ENCODE data around the gene DCBLD1.
A peak's percentile ranks its signal among the peaks of the same experiment; 100 is the strongest.
"Not testable (repeated sequence)": the region's sequence is repeated elsewhere in the genome, so short reads cannot be mapped to it uniquely, and the experiment has no call there.

DCBLD1 gene

DNA sequence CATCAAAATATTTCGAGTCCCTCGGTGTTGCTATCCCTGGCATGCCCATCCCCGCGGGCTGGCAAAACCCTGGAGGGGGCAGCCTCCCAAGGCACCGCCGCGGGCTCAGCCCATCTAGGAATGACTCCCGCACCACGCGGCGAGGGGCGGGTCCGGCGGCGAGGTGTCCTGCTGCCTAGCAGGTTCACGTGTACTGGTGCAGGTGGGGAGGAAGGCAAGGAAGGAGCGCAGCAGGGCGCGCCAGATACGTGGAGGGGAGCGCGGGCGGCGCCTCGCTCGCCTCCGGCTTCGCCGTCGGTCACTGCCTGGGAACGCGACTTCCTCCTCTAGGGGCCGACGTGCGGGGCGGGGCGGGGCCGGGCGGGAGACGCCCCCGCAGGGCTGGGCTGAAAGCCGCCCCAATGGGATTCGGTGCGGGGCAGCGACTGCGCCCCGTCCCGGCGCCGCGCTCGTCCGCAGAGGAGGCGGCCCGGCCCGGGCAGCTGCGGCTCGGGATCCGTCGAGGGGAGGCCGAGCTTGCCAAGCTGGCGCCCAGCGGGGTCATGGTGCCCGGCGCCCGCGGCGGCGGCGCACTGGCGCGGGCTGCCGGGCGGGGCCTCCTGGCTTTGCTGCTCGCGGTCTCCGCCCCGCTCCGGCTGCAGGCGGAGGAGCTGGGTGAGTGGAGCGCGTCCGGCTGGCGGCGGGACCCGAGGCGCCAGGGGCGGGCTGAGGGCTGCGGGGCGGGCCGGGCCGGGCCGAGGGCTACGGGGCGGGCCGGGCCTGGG, at the start of gene DCBLD1:
Gene DCBLD1 (plus strand): TSS at position 435 of the 764 bp plus-strand sequence. CDS start 108 bp downstream, at position 543.
- DNase-seq = peak; percentile 83

DNA sequence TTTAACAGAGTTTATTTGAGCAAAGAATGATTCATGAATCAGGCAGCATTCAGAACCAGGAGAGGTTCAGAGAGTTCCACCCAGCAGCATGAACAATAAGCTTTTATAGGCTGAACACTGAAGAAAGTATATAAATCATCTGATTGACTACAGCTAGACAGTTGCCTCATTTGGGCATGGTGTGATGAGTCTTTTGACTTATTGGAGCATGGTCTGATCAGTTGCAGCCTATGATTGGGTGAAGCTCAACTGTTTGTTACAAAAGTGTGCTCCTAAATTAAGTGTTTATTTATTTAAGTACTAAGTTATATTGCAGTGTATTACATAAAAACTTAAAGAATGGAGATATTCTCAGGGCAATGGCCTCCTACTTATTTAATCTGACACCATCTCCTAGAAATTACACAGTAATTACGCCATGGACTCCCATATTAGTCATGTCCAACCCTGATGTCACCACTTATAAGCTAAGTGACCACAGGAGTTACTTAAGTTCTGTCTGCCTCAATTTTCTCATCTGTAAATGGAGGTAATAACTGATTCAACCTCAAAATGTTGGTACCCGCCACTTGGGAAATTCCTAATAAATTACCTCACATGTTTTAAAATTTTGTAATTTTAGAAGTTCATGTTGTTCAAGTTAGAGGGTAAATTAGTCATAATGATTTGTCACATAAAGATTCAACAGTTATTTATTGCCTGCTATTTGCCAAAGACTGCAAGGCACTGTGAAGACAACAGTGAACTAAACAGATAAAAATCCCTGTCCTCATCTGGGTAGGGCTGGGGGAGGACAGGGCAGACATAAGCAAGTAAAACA, 41.6 kb upstream of the DCBLD1 start:
- no peak for DNase-seq

DNA sequence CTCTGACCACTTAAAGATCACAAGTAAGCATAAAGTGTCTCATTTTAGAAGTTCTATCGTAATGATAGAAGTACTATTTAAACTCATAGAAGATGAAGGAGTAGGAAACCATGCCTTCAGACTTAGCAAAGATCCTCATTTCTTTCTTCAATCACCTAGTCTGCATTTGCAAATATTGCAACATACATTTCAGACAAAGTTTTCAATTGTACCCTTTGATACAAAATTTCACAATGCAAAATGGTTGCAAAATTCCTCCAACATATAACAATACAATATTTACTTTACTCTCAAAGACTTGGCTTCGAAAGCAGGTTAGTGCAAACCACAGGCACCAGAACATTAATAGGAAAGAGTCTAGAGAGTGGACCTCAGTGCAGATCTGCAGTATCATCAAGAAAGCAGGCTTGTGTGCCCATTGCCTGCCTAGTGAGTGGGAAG, 40.6 kb upstream of the DCBLD1 start:
- no peak for DNase-seq

DNA sequence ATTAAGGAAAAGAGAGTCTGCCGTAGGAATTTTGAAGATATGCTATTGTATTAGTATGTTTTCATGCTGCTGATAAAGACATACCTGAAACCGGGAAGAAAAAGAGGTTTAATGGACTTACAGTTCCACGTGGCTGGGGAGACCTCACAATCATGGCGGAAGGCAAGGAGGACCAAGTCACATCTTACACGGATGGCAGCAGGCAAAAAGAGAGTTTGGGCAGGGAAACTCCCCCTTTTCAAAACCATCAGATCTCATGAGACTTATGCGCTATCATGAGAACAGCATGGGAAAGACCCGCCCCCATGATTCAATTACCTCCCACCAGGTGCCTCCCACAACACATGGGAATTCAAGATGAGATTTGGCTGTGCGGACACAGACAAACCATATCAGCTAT, 40.2 kb upstream of the DCBLD1 start:
- not testable (repeated sequence) for DNase-seq

DNA sequence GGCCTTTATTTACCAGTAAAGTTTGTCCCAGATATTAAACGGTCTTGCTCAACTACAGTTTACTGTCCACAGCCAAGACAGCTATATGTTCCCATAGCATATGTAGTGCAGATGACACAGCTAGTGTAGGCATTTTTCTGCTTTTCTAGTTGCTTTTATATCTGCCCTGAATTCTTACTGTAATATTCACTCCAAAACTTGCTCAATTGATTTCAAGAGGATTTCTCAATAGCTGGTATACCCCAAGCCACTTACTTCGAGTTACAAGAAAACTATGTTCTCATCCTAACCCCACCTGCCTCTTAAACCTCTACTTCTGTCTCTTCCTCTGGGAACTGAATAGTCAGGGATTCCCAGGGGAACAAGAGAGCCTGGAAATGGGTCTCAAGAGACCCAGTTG, 37.9 kb upstream of the DCBLD1 start:
- no peak for DNase-seq

DNA sequence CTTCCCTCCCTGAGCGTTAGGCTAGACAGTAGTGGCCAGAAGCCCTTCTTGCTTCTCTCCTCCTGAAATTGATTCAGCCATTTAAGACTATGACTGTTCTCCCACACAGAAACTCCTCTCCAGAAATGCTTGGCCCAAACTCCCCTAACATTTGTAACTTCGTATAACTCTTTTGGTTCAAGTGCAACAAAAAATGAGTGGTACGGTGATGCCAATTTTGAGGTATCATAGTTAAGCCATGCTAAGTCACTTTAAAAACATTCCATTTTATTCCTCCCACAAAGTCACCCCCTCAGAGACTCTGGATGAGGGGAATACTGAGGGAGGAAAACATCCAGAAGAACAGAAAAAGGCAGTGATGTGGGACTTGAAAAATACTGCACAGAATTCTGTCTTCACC, 35.6 kb upstream of the DCBLD1 start:
- DNase-seq = no peak

DNA sequence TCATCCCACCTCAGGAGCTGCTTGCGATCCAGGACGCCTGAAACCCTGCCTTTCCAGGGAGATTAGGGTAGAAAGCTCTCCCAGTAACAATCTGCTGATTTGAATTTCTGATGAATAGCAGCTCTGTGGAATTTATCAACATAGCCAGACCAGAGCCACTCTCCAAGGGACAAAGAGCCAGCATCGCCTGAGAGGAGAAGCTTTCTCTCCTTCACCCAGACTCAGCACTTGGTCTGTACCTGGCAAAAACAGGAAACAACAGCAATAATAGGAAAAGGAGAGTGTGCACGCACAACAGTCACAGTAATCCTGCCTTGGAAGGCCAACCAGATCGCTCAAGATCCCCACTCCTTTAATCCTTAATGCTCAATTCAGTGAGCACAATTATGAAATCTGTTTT, 34.5 kb upstream of the DCBLD1 start:
- no peak for DNase-seq

DNA sequence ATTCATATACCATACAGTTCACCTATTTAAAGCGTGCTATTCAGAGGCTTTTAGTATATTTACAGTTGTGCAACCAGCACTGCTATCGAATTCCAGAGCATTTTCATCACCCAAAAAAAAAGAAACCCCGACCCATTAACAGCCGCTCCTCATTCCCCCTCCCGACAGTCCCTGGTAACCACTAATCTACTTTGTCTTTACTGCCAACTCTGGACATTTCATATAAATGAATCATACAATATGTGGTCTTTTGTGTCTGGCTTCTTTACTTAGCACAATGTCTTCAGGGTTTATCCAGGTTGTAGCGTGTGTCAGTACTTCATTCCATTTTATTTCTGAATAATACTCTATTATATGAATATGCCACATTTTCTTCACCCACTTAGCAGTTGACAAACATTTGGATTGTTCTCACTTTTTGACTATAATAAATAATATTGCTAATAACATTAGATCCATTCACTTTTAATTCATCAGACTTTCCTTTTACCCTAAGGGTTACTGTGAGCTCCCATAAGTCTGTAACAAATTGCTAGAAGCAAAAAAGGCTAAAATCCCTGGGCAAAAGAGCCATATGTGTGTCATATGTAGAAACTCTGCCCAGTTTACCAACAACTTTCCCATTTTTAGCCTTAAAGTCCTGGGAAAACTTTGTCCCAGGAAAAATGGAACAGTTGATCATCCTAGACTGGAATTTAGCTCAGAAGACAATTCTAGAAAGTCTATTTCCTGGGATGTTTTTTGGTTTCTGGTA, 33.6 kb upstream of the DCBLD1 start:
- no peak for DNase-seq

DNA sequence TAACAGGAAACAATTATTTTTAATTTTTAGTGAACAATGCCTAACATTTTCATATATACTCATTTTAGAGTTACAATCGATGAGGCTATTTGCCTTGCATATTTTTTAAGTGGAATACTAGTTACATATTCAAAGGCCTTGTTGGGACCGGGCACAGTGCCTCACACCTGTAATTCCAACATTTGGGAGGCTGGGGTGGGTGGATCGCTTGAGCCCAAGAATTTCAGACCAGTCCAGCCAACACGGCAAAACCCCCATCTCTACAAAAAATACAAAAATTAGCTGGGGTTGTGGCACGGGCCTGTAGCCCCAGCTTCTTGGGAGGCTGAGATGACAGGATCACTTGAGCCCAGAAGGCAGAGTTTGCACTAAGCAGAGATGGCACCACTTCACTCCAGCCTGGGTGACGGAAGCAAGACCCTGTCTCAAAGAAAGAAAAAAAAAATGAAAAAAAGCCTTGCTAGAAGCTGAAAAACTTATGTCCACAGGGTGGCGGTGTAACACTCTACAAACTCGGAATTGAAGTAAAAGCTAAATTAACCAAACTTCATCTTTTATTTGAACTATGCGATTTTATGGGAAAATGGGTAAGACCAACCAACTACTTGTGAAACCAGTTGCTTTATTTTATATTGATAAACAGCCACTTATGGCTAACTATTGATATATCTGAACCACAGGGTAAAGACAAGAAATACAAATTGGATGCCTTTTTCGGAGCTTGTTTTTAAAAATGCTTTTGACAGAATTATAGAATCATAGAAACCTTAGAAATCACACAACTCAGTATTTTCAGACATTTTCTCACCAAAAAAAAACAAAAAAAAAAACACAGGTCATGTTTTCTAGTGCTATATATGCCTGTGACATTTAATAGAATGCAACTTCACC, 32.7 kb upstream of the DCBLD1 start:
- DNase-seq = peak; percentile 40

DNA sequence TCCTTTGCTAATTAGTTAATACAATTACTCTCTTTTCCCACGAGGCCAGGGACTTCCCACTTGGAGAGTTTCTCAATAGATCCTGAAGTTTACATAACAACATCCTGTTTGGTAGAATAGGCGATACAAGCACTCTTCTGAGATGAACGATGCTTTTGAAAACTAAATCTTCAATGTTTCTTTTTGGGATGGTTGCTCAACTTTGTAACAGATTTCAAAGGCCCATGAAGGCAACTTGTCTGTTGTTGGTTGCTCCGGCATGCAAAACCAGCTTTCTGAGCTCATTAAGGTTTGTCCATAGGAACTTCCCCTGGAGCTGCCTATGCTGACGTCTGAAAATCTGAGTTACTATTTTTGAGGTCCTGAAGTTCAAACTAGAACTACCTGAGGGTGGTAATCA, 30.8 kb upstream of the DCBLD1 start:
- DNase-seq = no peak

DNA sequence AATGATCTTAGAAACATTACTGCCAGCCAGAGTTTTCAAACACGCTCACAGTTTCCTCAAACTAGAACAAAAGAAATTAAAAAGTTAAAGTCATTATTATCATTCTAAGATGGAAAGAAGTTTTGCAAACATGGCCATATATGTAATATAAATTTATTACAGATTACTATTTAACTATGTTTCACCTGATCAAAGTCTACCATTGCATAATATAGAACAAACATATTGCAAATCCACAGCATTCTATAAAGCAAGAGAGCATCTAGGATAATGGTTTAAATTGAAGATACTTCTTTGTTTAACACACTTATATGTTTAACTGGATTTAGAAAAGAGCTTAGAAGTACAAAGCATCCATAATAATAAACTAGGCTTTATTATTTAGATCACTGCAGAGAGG, 26.2 kb upstream of the DCBLD1 start:
- no peak for DNase-seq

DNA sequence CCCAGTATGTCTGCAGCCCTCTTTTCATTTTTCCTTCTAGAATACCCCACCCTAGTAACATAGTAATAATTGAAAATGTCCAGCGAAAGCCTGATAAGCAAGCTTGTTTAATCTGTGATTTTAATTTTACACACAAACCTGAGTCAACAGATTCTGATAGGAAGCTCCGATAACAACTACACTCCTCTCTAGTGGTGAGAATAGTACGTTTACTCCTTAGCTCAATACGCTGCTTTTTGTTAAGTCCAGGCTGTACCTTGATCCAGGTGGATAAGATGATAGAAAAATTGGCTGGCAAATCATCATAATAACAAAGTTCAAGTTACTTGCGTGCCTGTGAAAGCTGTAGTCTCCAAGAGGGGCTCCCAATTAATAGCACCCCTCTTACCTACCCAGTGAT, 25.5 kb upstream of the DCBLD1 start:
- no peak for DNase-seq

DNA sequence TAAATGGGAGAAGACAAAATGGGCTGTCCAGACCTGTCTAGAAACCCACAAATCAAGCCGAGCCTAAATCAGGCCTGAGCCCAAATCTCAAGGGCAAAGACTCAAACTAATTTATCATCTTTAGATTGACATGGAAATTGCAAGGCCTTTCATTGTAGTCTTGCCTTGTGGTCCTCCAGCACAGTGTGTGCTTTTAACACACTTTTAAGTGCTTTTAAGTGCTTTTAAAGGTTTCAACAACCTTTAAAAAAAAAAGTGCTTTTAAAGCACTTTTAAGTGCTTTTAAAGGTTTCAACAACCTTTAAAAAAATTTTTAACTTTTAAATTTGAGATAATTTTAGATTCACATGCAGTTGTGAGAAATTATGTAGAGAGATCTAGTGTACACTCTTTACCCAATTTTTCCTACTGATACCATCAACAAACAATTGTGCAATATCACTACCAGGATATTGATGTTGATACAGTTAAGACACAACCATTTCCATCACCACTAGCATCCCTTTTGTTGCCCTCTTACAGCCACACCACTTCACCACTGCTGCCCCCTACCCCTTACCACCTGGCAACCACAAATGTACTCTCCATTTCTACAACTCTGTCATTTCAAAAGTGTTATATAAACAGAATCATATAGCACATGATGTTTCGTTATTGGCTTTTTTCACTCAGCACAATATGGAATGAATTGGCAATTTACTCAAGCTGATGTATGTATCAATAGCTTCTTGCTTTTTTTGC, 23.1 kb upstream of the DCBLD1 start:
- DNase-seq = no peak

DNA sequence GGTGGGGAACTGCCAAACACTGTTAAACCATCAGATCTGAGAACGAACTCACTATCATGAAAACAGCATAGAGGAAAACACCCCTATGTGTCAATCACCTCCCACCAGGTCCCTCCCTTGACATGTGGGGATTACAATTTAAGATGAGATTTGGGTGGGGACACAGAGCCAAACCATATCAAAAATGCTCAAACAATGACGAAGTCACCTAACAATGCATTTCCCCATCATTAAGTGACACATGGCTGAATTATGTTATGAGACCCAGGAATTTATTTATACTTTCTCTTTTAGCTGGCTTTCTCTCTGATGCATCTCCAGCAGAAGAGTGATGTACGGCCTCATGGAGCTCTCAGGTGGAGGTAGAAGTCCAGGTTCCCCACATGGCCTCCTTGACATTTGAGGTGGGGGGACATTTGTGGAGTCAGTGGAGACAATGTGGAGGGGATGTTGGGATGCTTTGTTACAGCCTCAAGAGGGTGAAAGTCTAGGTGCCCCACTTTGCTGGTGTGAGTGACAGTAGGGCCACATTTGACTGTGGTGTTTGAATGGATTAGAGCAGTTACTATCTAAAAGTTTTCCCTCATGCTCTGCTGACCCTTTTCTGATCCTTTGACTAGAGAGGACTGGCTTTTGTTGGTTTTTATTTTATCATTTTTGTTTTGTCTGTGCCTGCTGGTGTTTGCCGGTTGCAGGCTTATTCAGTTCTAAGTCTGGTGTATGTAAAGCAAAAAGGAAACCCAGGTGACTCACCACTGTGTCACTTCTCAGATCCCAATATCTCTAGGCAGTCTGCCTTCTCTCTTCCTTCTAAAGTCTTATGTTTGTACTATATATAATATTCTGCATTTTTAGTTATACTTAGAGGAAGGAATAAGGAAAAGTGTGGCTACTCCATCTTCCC, 18.5 kb upstream of the DCBLD1 start:
- DNase-seq = no peak

DNA sequence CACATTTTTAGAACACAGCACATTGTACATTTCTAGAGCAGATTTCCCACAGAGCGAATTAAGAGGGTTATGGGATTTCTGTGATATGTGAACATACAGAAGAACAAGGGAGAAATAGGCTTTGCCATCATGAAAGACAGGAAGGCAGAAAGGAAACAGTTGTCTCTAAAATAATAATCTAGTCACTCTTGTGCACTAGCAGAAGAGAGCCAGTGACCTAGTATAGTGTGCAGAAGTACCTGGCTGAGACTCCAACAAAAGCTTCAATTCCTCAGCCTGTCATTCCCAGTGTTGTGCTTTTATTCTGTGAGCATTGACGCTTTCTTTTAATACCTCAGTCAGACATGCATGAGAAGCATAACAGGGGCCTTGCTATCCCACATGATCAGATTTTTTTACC, 17.8 kb upstream of the DCBLD1 start:
- DNase-seq = no peak

DNA sequence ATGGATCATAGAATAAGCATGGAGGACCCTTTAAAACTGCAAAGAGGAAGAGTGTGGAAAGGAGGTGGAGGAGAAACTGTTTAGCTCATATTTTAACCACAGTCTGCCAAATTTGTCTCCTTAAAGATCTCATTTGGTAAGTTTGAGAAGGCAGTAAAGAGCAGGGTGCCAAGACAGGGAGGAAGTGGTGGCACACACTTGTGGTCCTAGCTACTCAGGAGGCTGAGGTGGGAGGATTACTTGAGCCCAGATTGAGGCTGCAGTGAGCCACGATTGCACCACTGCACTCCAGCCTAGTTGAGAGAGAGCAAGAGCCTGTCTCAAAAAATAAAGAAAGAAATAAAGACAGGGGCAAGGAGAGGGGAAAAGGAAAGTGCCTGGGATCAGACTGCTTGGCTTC, 16.8 kb upstream of the DCBLD1 start:
- no peak for DNase-seq

DNA sequence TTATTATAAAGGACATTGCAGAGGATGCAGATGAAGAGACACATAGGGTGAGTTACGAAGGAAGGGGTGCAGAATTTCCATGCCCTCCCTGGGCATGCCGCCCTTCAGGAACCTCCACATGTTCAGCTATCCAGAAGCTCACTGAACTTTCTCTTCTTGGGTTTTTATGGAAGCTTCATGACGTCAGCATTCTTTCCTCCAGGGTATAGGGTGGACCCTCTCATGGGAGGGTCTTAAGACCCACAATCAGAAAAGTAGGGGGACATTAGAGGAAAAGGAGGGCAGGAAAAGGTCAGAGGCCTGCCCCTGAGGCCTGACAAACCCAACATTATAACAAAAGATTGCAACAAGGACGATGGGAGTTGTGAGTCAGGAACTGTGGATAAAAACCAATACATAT, 14.6 kb upstream of the DCBLD1 start:
- DNase-seq = no peak

DNA sequence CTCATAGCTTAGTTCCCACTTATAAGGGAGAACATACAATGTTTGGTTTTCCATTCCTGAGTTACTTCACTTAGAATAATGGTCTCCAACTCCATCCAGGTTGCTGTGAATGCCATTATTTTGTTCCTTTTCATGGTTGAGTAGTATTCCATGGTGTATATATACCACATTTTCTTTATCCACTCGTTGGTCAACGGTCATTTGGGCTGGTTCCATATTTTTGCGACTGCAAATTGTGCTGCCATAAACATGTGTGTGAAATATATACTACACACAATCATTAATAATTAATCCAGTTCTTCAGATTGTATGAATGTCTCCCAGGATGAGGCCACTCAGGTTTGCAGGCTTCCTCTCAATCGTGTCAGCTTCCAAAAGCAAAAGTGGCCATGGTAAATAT, 13.9 kb upstream of the DCBLD1 start:
- DNase-seq = not testable (repeated sequence)

DNA sequence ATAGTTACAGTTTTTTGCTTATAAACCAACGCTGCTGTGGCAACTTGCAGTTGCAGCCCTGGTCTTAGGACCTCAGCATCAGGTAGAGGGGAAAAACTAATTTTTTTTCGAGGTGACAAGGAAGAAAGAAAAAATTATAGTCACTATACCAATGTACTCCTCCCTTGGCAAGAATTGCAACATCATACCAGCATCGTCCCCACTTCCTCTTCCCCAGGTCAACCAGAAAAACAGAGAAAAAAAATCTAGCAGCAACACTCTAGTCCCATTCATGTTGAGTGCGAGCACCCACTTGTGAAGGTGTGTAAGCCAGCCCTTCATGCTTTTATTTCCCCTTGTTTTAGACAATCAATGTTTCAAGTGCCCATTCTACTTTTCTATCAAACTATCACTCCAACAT, 13.1 kb upstream of the DCBLD1 start:
- no peak for DNase-seq

DNA sequence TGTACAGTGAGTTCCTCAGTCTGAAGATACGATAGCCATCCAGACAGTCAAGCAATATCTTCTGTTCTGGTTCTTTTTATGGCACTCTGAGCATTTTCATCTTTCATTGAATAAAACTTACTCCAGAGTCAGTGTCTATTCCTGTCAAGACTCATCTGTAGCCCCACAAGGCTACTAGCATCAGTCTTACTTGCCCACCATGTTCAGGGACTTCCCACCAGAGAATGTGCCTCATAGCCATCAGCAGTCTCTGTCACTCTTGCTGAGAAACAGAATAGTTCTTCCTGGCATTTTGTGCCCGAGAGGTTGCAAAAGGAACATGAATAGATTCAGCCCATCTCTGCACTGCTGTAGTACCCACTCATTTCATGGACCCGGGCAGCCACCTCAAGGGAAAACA, 12.7 kb upstream of the DCBLD1 start:
- no peak for DNase-seq

DNA sequence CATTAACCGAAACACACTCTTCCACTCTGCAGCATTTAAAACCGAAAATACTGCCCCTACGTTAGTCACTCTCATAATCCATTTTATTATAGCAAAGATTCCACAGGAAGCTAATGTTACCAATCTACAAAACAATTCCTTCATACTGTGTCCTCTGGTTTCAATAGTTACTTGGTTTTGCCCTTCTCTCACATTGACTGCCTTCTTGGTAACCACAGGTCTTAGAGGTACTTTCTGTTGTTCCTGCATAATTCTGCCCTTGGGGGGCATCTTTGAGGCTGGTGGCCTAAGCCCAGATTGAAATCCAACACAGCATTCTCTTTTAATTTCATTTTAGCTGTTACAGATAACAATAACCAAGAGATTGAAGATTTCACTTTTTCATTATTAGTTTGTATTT, 9.8 kb upstream of the DCBLD1 start:
- no peak for DNase-seq
